Epithelial cell of prostate (primary cell): Measurements from ENCODE around the gene TSACC.

Source experiments
- DNase-seq: peaks from one replicate; pipeline ENCODE4 v3.0.0-alpha.2; 2011; ENCODE audit warnings: low read depth, low spot score
- H3K27ac ChIP-seq: fragments of 450-650 bp; 2 replicates; pipeline ENCODE4 v1.5.1; 2017; ENCODE audit warnings: mild to moderate bottlenecking

The TSACC gene

DNA sequence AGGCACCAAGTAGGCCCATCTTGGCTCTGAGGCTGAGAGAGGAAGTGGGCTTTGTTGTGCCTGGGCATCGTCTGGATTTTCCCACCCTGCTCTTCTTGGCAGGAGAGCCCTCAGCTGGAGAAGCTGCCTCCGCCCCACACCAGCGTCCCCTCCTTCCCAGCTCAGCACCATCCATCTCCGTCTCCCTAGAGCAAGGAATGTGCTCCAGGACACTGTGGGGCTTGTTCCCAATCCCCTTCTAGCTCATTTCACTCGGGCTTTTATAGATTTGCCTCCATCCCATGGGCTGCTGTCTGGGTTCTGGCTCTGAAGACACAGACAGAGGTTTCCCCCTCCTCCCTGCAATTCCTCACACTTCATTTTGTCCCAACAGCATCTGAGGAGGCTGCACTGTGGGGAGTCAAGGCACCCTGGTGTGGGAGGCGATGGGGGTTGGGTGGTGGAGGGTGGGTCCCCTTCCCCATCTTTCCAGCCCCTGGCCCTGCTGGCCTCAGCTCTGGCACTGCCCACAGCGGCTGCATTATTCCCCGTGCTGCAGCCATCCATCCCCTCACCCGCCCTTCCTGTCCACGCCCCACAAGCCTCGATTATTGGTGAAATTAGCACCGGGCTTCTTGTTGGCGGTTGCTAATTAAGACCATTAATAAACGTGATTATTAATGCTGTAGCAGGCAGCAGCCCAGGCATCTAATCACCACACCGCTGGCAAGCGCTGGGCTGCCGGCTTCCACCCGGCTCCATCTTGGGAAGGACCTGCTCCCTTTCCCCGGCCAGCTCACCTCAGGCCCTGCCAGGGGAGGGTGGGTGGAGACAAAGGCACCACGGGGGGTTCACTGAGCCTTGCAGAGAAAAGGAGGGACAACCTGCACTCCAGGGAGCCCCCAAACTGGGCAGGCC is 52.4 kb downstream of the TSACC start:
- H3K27ac ChIP-seq: no peak overlapping the region

DNA sequence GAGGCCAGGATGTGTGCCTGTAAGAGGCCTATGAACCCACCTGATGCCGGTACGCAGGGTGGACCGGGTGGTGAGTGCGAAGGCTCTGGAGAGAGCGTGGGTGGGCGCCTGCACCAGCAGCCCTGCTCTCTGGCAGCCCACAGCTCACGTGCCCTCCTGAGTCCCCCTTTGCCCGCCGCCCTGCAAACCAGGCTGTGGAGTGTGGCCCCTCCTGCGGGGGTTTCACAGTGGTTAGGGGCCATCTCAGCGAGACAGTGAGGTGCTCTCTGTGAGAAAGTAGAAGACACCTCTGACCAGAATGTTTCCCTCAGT is 53.0 kb downstream of the TSACC start:
- H3K27ac ChIP-seq: no peak overlapping the region
- no peak for DNase-seq

More for the DNA sequence above, 52.4 kb downstream of the TSACC start:
- no peak for DNase-seq

DNA sequence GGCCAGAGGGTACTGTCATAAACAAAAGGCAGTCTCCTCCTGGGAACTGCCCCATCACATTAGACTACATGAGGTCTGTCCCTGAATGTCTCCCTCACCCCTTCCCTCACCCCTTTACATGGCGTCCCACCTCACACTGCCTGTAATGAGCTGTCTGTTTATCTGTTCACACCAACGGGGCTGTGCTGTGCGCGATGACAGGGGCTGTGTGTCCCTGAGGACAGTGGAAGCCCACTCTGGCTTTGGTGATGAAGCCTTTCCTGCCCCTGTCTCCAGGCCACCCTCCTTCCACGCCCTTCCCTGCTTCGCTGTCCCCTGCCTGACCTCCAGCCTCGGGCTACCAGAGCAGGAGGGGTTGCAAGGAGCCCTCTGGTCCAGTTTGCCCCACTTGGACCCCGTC is 53.4 kb downstream of the TSACC start:
- no peak overlapping the region for H3K27ac ChIP-seq

DNA sequence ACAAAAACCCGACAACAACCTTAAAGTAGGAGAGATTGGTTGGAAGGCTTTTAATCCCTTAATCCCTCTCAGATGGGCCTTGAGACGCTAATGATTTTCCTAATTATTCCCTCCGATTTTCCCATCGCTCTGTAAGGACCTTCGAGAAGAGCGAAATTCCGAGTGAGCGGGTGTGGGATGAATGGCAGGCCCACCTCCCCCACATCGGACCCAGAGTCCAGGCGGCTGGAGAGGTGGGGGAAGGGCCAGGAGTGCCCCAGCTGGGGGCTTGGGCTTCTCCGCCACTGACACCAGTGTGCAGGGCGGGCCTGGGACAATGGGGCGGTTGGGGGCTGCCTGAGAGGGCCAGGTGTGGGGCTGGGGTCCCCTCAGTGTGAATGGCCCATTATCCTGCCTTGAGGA is 54.1 kb downstream of the TSACC start:
- DNase-seq: no peak
- no peak overlapping the region for H3K27ac ChIP-seq

More for the DNA sequence above, 53.4 kb downstream of the TSACC start:
- no peak for DNase-seq

DNA sequence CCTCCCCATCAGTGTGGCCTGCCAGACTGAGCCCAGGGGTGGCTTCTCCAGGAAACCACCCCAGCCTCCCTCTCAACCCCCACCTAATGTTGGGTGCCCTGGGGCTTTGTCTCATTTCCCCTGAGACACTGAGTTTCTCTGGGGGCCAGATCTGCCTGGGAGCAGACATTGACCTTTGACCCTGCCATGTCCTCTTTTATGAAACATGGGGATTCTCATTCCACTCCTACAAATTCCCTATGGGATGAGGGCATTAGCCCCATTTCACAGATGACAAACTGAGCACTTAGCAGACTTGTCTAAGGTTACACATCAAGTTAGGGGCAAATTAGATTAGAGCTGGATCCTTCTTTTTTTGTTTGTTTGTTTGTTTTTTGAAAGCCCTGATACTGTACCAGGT is 54.8 kb downstream of the TSACC start:
- no peak overlapping the region for H3K27ac ChIP-seq
- no peak for DNase-seq

DNA sequence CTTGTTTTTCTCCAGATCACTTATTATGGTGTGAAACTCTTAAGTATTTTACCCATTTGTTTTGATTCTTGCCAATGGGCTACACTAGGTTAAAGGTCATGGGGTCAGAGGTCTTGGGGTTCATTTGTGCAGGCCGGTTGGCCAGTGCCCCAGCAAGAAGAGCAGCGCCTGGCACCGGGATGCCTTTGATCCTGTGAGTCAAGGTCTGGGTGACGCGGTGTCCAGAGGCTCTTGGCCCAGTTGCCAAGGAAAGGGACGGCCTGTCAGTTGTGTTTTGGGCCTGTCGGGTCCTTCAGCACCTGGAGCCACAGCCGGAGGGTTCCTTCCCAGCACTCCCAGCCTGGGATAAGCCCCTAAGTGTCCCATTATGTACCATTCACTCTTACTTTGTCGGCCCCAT is 55.8 kb downstream of the TSACC start:
- DNase-seq: no peak
- no peak overlapping the region for H3K27ac ChIP-seq

DNA sequence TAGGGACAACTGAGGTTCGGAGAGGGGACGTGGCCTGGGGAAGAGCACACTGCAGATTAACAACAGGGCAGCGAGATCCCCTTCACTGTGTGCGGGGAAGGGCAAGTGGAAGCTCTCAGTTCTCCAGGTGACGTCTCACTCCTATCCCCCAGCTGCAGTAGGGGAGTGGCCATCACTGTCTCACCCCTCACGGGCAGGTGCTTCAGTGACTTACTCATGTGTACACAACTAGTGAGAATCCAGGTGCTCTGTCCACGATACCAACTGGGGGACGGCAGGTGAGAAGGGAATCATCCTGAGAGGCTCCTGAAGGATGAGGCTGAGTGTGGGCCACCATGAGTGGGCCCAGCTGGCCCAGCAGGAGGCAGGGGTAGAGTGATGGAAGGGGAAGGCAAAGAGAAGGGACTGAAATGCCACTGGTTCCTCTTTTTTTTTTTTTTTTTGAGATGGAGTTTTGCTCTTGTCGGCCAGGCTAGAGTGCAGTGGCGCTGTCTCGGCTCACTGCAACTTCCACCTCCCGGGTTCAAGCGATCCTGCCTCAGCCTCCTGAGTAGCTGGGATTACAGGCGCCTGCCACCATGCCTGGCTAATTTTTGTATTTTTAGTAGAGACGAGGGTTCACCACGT is 56.6 kb downstream of the TSACC start:
- H3K27ac ChIP-seq: no peak overlapping the region
- no peak for DNase-seq
